Stimulated activated CD8-positive, alpha-beta memory T cell treated with anti-CD3 and anti-CD28 coated beads, Interleukin-4, amount 100 ng/mL, for 4 hours (primary cell): ENCODE measurements around the gene CPNE5.
"Not testable (repeated sequence)": the region's sequence is repeated elsewhere in the genome, so short reads cannot be mapped to it uniquely, and the experiment has no call there.

ENCODE experiments used
- DNase-seq, 2 donors: peaks; one replicate each; pipeline ENCODE4 v3.0.0-alpha.2; 2020; ENCODE audit warnings: low read depth in 2 of 2, low spot score in 1 of 2

CPNE5 gene

GRCh38 chr6:36704961-36705577 lies 134.2 kb downstream of the CPNE5 start:
- not testable (repeated sequence) for DNase-seq

- DNase-seq = no peak
These were observed 135.3 kb downstream of the CPNE5 start for GRCh38 chr6:36703982-36704381.

GRCh38 chr6:36703081-36703606 lies 136.1 kb downstream of the CPNE5 start:
- DNase-seq = no peak

GRCh38 chr6:36702656-36703055 lies 136.6 kb downstream of the CPNE5 start:
- no peak for DNase-seq

GRCh38 chr6:36701401-36701991 lies 137.7 kb downstream of the CPNE5 start:
- DNase-seq = no peak

GRCh38 chr6:36700831-36701230 lies 138.4 kb downstream of the CPNE5 start:
- no peak for DNase-seq

- DNase-seq = no peak
These were observed 139.0 kb downstream of the CPNE5 start for GRCh38 chr6:36700071-36700812.

GRCh38 chr6:36699348-36699747 lies 139.9 kb downstream of the CPNE5 start:
- no peak for DNase-seq

- DNase-seq = no peak
These were observed 140.4 kb downstream of the CPNE5 start for GRCh38 chr6:36698871-36699271.

- DNase-seq = no peak
These were observed 141.0 kb downstream of the CPNE5 start for GRCh38 chr6:36698196-36698595.

- DNase-seq = no peak
These were observed 141.8 kb downstream of the CPNE5 start, which contains the start of gene RAB44 for GRCh38 chr6:36697481-36697903. Gene RAB44, plus strand, starts transcription at chr6:36697826. Its CDS starts 6,410 bp downstream, at chr6:36704236.

GRCh38 chr6:36695414-36695813 lies 143.8 kb downstream of the CPNE5 start:
- no peak for DNase-seq

GRCh38 chr6:36694616-36695015 lies 144.6 kb downstream of the CPNE5 start:
- no peak for DNase-seq

- DNase-seq = no peak
These were observed 146.2 kb downstream of the CPNE5 start for GRCh38 chr6:36692861-36693702.

GRCh38 chr6:36692220-36692619 lies 147.0 kb downstream of the CPNE5 start:
- DNase-seq = no peak

GRCh38 chr6:36691612-36692011 lies 147.6 kb downstream of the CPNE5 start:
- DNase-seq = no peak

- no peak for DNase-seq
These were observed 148.2 kb downstream of the CPNE5 start for GRCh38 chr6:36691011-36691410.
